Mesenchymal stem cell (in vitro differentiated cells and primary cell): ENCODE results near the gene TUT4.

Experiments
- DNase-seq: peaks from one replicate; pipeline ENCODE4 v3.0.0-alpha.2; 2013
- H2AFZ ChIP-seq: one replicate; pipeline ENCODE4 v1.6.1; 2013; ENCODE audit warnings: low read depth, mild to moderate bottlenecking, control low read depth, inconsistent platforms, low read length, moderate library complexity
- H2AK5ac ChIP-seq: 2 replicates; pipeline ENCODE4 v1.6.1; 2013; ENCODE audit warnings: low read length, moderate library complexity, mild to moderate bottlenecking, inconsistent platforms; ENCODE audit not compliant: severe bottlenecking
- H2BK120ac ChIP-seq: one replicate; pipeline ENCODE4 v1.6.1; 2013; ENCODE audit warnings: low read depth, mild to moderate bottlenecking, inconsistent platforms, low read length, moderate library complexity
- H2BK12ac ChIP-seq, 2 experiments: one replicate each; pipeline ENCODE4 v1.6.1; 2013; ENCODE audit warnings: inconsistent platforms in 2 of 2, low read length in 2 of 2, mild to moderate bottlenecking in 2 of 2, moderate library complexity in 2 of 2, control low read depth in 1 of 2
- H2BK15ac ChIP-seq: one replicate; pipeline ENCODE4 v1.6.1; 2013; ENCODE audit warnings: mild to moderate bottlenecking, low read depth, inconsistent platforms; ENCODE audit not compliant: poor library complexity, severe bottlenecking
- H2BK5ac ChIP-seq: 2 replicates; pipeline ENCODE4 v1.6.1; 2013; ENCODE audit warnings: low read depth, mild to moderate bottlenecking, low read length, control low read depth, inconsistent platforms; ENCODE audit not compliant: poor library complexity, severe bottlenecking
- H3K14ac ChIP-seq, 2 experiments: one replicate each; pipeline ENCODE4 v1.6.1; 2013; ENCODE audit warnings: inconsistent platforms in 2 of 2, low read length in 2 of 2, control low read depth in 1 of 2, mild to moderate bottlenecking in 1 of 2, moderate library complexity in 1 of 2
- H3K18ac ChIP-seq, 2 experiments: one replicate each; pipeline ENCODE4 v1.6.1; 2013; ENCODE audit warnings: inconsistent platforms in 2 of 2, low read length in 2 of 2, control low read depth in 1 of 2, low read depth in 1 of 2, mild to moderate bottlenecking in 1 of 2
- H3K23ac ChIP-seq, 2 experiments: one replicate each; pipeline ENCODE4 v1.6.1; 2013; ENCODE audit warnings: inconsistent platforms in 2 of 2, low read length in 2 of 2, mild to moderate bottlenecking in 2 of 2, moderate library complexity in 2 of 2, control low read depth in 1 of 2
- H3K27ac ChIP-seq: 2 replicates; pipeline ENCODE4 v1.5.1; 2013; ENCODE audit warnings: mild to moderate bottlenecking, moderate library complexity, low read length, control low read depth, inconsistent platforms; ENCODE audit not compliant: poor library complexity, severe bottlenecking
- H3K27me3 ChIP-seq, 2 experiments: 2 replicates each; pipeline versions ENCODE4 v1.6.1 to v1.7.0; 2013; ENCODE audit warnings: low read length in 2 of 2, mild to moderate bottlenecking in 2 of 2, moderate library complexity in 2 of 2, control low read depth in 1 of 2, inconsistent platforms in 1 of 2; ENCODE audit not compliant: control insufficient read depth in 1 of 2, insufficient read depth in 1 of 2
- H3K36me3 ChIP-seq, 2 experiments: 2 replicates each; pipeline versions ENCODE4 v1.6.1 to v1.7.0; 2013; ENCODE audit warnings: low read length in 2 of 2, control low read depth in 1 of 2, inconsistent platforms in 1 of 2, low read depth in 1 of 2, mild to moderate bottlenecking in 1 of 2; ENCODE audit not compliant: insufficient read depth in 2 of 2, control insufficient read depth in 1 of 2
- H3K4ac ChIP-seq, 2 experiments: one replicate each; pipeline ENCODE4 v1.6.1; 2013; ENCODE audit warnings: inconsistent platforms in 2 of 2, low read length in 2 of 2, mild to moderate bottlenecking in 2 of 2, moderate library complexity in 2 of 2, control low read depth in 1 of 2, low read depth in 1 of 2
- H3K4me1 ChIP-seq: 2 replicates; pipeline ENCODE4 v1.6.1; 2013; ENCODE audit warnings: low read depth, low read length, control low read depth; ENCODE audit not compliant: control insufficient read depth, insufficient read depth
- H3K4me2 ChIP-seq: 2 replicates; pipeline ENCODE4 v1.6.1; 2013; ENCODE audit warnings: low read length, mild to moderate bottlenecking, inconsistent platforms; ENCODE audit not compliant: poor library complexity, severe bottlenecking
- H3K4me3 ChIP-seq, 2 experiments: 2 replicates each; pipeline versions ENCODE4 v1.5.1 to v1.7.0; 2013; ENCODE audit warnings: low read length in 2 of 2, mild to moderate bottlenecking in 2 of 2, control low read depth in 1 of 2, low read depth in 1 of 2; ENCODE audit not compliant: insufficient read depth in 1 of 2
- H3K79me1 ChIP-seq: replicated peaks from 2 replicates; pipeline ENCODE4 v1.6.1; 2013; ENCODE audit warnings: mild to moderate bottlenecking, control low read depth, low read length, inconsistent platforms; ENCODE audit not compliant: poor library complexity, severe bottlenecking
- H3K9ac ChIP-seq: 2 replicates; pipeline ENCODE4 v1.7.0; 2013; ENCODE audit warnings: mild to moderate bottlenecking, low read length, moderate library complexity
- H3K9me3 ChIP-seq: 2 replicates; pipeline ENCODE4 v1.7.0; 2013; ENCODE audit warnings: mild to moderate bottlenecking, low read length; ENCODE audit not compliant: control insufficient read depth
- H4K8ac ChIP-seq: one replicate; pipeline ENCODE4 v1.6.1; 2013; ENCODE audit warnings: inconsistent platforms, mild to moderate bottlenecking, low read length, moderate library complexity
- H4K91ac ChIP-seq: one replicate; pipeline ENCODE4 v1.6.1; 2013; ENCODE audit warnings: mild to moderate bottlenecking, low read length, inconsistent platforms
- WGBS: methylation state at CpG from one replicate; pipeline ENCODE4 v1.1.7; 2013; ENCODE audit warnings: mixed read lengths; 5-methylcytosine and 5-hydroxymethylcytosine counted together

TUT4 gene

DNA sequence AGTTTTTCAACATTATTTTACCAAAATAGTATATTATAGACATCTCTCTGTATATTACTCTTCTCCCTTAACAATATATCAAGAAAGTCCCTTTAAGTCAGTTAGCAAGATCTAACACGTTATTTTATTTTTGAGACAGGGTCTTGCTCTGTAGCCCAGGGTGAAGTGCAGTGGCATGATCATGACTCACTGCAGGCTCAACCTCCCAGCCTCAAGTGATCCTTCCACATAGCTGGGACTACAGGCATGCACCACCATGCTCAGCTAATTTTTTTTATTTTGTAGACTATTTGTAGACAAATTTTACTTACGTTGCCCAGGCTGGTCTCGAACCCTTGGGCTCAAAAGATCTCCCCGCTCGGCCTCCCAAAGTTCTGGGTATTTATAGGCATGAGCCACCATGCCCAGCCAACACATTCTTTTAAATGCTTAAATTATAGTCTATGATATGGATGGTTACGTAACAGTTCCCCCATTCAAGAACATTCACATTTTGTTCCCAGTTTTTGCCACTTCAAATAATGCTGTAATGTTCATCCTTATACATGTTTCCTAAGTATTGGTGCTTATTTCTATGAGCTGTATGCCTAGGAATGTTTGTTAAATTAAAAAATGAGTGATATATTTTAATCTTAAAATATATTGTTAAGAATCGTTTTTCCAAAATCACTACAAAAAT is 70.4 kb downstream of the TUT4 start:
- no peak overlapping the region for H2BK12ac ChIP-seq
- H3K23ac ChIP-seq, result no peak overlapping the region

DNA sequence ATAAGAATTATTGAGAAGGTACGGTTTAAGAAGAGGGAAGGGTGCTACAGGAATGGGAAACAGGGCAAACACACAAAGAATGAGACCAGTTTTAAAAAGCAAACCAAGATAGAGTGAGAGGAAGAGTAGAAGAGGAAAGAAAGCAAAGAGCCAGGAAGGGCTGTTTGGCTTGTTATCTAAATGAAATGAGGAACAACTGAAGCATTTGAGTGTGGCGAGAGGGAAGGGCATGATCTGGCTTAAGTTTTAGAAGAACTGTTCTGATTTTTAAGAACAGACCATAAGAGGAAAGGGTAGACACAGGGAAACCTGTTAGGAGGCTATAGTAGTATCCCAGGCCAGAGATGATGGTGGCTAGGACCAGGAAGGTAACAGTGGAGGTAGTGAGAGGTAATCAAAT is 73.8 kb downstream of the TUT4 start:
- H3K4me3 ChIP-seq, result no peak overlapping the region
- no peak overlapping the region for H4K91ac ChIP-seq
- no peak overlapping the region for H3K4me2 ChIP-seq
- no peak overlapping the region for H3K9ac ChIP-seq
- no peak overlapping the region for H3K27ac ChIP-seq
- H2BK5ac ChIP-seq, result no peak overlapping the region
- no peak overlapping the region for H2BK15ac ChIP-seq
- H4K8ac ChIP-seq, result no peak overlapping the region
- H3K18ac ChIP-seq, result no peak overlapping the region
- no peaks in the 10 kb centered on the region for H3K9me3 ChIP-seq
- no peaks in the 10 kb centered on the region for H3K27me3 ChIP-seq
- peaks cover 6% of the 10 kb centered on the region for H3K79me1 ChIP-seq
- no peak overlapping the region for H2AFZ ChIP-seq
- no peak overlapping the region for H3K23ac ChIP-seq
- H3K14ac ChIP-seq, result no peak overlapping the region
- no peak overlapping the region for H2BK120ac ChIP-seq
- no peak overlapping the region for H3K4ac ChIP-seq
- no peak overlapping the region for H2AK5ac ChIP-seq
- no peak for DNase-seq
- no peak overlapping the region for H2BK12ac ChIP-seq
- H3K4me1 ChIP-seq, result no peaks in the 10 kb centered on the region
- 96% methylated on average over 2 of the region's 2 CpGs for WGBS
- peaks cover 0 to 51% of the 10 kb centered on the region in 2 experiments for H3K36me3 ChIP-seq

More for the DNA sequence above, 70.4 kb downstream of the TUT4 start:
- no peak for DNase-seq
- Histone ChIP-seq H3K27me3 (no peaks in the 10 kb centered on the region), H3K4me1 (no peaks in the 10 kb centered on the region), H3K27ac (no peak overlapping the region), H3K18ac (no peak overlapping the region), H4K8ac (no peak overlapping the region), H2AFZ (no peak overlapping the region), H2BK120ac (no peak overlapping the region), H3K9ac (no peak overlapping the region), H2BK5ac (no peak overlapping the region), H3K4me3 (no peak overlapping the region), H3K4me2 (no peak overlapping the region), H3K79me1 (peaks cover 2% of the 10 kb centered on the region), H3K9me3 (no peaks in the 10 kb centered on the region), H3K14ac (no peak overlapping the region), H2BK15ac (no peak overlapping the region), H3K36me3 (peaks cover 4 to 41% of the 10 kb centered on the region in 2 experiments), H2AK5ac (no peak overlapping the region), H3K4ac (no peak overlapping the region), H4K91ac (no peak overlapping the region)
- 99% methylated on average over 5 of the region's 7 CpGs for WGBS

DNA sequence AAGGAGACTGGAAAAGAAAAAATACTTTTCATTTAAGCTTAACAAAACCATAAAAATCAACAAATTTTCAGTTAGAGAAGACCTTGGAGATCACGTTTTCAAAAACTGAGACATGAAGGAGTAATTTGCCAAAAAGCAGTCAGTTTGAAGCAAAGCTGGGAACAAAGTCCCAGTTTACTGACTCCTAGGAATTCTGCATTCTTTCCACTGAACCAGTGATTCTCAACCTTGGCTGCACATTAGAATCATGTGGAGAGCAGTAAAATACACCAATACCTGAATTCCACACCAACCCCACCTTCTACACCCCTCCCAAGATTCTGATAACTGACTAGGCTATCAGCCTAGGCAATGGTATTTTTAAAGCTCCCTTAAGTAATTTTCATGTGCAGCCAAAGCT is 75.0 kb downstream of the TUT4 start:
- H4K91ac ChIP-seq, result no peak overlapping the region
- peaks cover 6% of the 10 kb centered on the region for H3K79me1 ChIP-seq
- H2BK5ac ChIP-seq, result no peak overlapping the region
- no peak overlapping the region for H3K4me3 ChIP-seq
- no peak overlapping the region for H3K4ac ChIP-seq
- no peak overlapping the region for H3K4me2 ChIP-seq
- H2BK120ac ChIP-seq, result no peak overlapping the region
- no peak overlapping the region for H2BK12ac ChIP-seq
- H4K8ac ChIP-seq, result no peak overlapping the region
- H3K27ac ChIP-seq, result no peak overlapping the region
- no peak overlapping the region for H2AFZ ChIP-seq
- peaks cover 0 to 61% of the 10 kb centered on the region in 2 experiments for H3K36me3 ChIP-seq
- H2BK15ac ChIP-seq, result no peak overlapping the region
- no peak for DNase-seq
- H3K9ac ChIP-seq, result no peak overlapping the region
- no peaks in the 10 kb centered on the region for H3K27me3 ChIP-seq
- WGBS, result 97% methylated on average over 1 of the region's 1 CpG
- no peaks in the 10 kb centered on the region for H3K9me3 ChIP-seq
- no peak overlapping the region for H3K14ac ChIP-seq
- no peak overlapping the region for H2AK5ac ChIP-seq
- no peak overlapping the region for H3K23ac ChIP-seq
- H3K4me1 ChIP-seq, result no peaks in the 10 kb centered on the region
- H3K18ac ChIP-seq, result no peak overlapping the region

DNA sequence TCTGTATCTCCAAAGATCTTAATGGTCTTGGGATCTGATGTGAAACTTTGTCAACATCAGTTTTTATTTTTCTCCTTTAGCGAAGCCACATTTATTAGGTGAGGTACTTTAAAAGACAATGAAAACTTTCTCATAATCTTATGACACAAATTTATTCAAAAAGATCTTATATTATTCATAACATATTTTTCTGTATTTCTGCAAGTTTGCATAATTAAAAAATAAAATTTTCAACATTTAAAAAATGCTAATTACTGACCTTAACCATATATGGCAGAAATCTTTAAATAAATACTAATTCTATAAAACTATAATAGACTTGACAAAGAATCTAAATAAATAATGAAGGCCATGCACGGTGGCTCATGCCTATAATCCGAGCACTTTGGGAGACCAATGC is 75.9 kb downstream of the TUT4 start:
- no peaks in the 10 kb centered on the region for H3K4me1 ChIP-seq
- H2AFZ ChIP-seq, result no peak overlapping the region
- no peak overlapping the region for H3K4me2 ChIP-seq
- no peak overlapping the region for H3K23ac ChIP-seq
- no peak overlapping the region for H3K18ac ChIP-seq
- H3K79me1 ChIP-seq, result peaks cover 6% of the 10 kb centered on the region
- no peaks in the 10 kb centered on the region for H3K9me3 ChIP-seq
- no peak overlapping the region for H3K14ac ChIP-seq
- H3K9ac ChIP-seq, result no peak overlapping the region
- no peak overlapping the region for H2BK12ac ChIP-seq
- no peak overlapping the region for H2BK120ac ChIP-seq
- 96% methylated on average over 2 of the region's 3 CpGs for WGBS
- H2BK15ac ChIP-seq, result no peak overlapping the region
- H3K27me3 ChIP-seq, result no peaks in the 10 kb centered on the region
- no peak overlapping the region for H4K91ac ChIP-seq
- H3K36me3 ChIP-seq, result peaks cover 0 to 61% of the 10 kb centered on the region in 2 experiments
- DNase-seq, result no peak
- no peak overlapping the region for H2BK5ac ChIP-seq
- no peak overlapping the region for H2AK5ac ChIP-seq
- no peak overlapping the region for H3K27ac ChIP-seq
- H3K4ac ChIP-seq, result no peak overlapping the region
- H3K4me3 ChIP-seq, result no peak overlapping the region
- no peak overlapping the region for H4K8ac ChIP-seq
